WTC11 (cell line): ENCODE measurements around the gene SLX4. TPM values are rescaled to one million over a fixed set of nuclear protein-coding genes. Genes with fewer than 3 reads are reported as not detected.

Source experiments
- ATAC-seq: fragments of 200-7000 bp; cut with Tn5 transposase; 2 replicates; pipeline ENCODE4 v1.10.0; 2021; ENCODE audit warnings: mild to moderate bottlenecking, moderate library complexity
- CTCF ChIA-PET: fragments of 300-600 bp; sonication (Branson Sonifier 250); formaldehyde crosslinking; loops from one replicate; lab custom pipeline; 2021; ENCODE audit warnings: antibody characterized with exemption; lab: Charles Lee
- POLR2A ChIA-PET: fragments of 350-600 bp; sonication (Branson Sonifier 250); formaldehyde crosslinking; loops from one replicate; lab custom pipeline; 2021; ENCODE audit warnings: antibody characterized with exemption; lab: Charles Lee
- DNase-seq: peaks from one replicate; pipeline ENCODE4 v3.0.0; 2021; ENCODE audit warnings: low spot score
- H3K27ac Mint-ChIP-seq: 2 replicates; pipeline ENCODE4 v1.8.0; 2021; ENCODE audit warnings: mixed read lengths
- H3K27me3 Mint-ChIP-seq: 2 replicates; pipeline ENCODE4 v1.8.0; 2021; ENCODE audit warnings: low read depth, mild to moderate bottlenecking, moderate library complexity, mixed read lengths
- H3K36me3 Mint-ChIP-seq: 2 replicates; pipeline ENCODE4 v1.8.0; 2021; ENCODE audit warnings: mixed read lengths
- H3K4me1 Mint-ChIP-seq: 2 replicates; pipeline ENCODE4 v1.8.0; 2022; ENCODE audit warnings: mixed read lengths
- H3K4me3 Mint-ChIP-seq: 2 replicates; pipeline ENCODE4 v1.8.0; 2021; ENCODE audit warnings: mild to moderate bottlenecking, moderate library complexity, mixed read lengths
- H3K9me3 Mint-ChIP-seq: 2 replicates; pipeline ENCODE4 v1.8.0; 2021; ENCODE audit warnings: mixed read lengths
- AR ChIP-seq: fragments of 250-450 bp; sonication (Bioruptor Pico); IDR thresholded peaks from 2 replicates; pipeline ENCODE4 v1.9.0; 2021; ENCODE audit warnings: mild to moderate bottlenecking
- CBFB ChIP-seq: sonication (generic); formaldehyde crosslinking; IDR thresholded peaks from 2 replicates; pipeline ENCODE4 v1.8.1; 2022; ENCODE audit warnings: mild to moderate bottlenecking, low read depth, missing genetic modification reagents
- ELF4 ChIP-seq: sonication (generic); formaldehyde crosslinking; IDR thresholded peaks from 2 replicates; pipeline ENCODE4 v1.8.1; 2022; ENCODE audit warnings: low read depth, mild to moderate bottlenecking, moderate library complexity, missing genetic modification reagents
- ETV6 ChIP-seq: sonication (generic); formaldehyde crosslinking; IDR thresholded peaks from 2 replicates; pipeline ENCODE4 v1.8.1; 2022; ENCODE audit warnings: mild to moderate bottlenecking, missing genetic modification reagents
- FOXP4 ChIP-seq: sonication (generic); formaldehyde crosslinking; IDR thresholded peaks from 2 replicates; pipeline ENCODE4 v1.8.0; 2022; ENCODE audit warnings: mild to moderate bottlenecking, missing genetic modification reagents
- GTF2I ChIP-seq: fragments of 250-450 bp; sonication (Bioruptor Pico); conservative IDR thresholded peaks from 2 replicates; pipeline ENCODE4 v1.4.0; 2021; ENCODE audit warnings: mild to moderate bottlenecking
- JAZF1 ChIP-seq: fragments of 250-450 bp; sonication (Bioruptor Pico); IDR thresholded peaks from 2 replicates; pipeline ENCODE4 v1.9.0; 2021; ENCODE audit warnings: moderate library complexity, mild to moderate bottlenecking, inconsistent platforms
- MXD4 ChIP-seq: fragments of 250-450 bp; sonication (Bioruptor Pico); IDR thresholded peaks from 2 replicates; pipeline ENCODE4 v1.8.0; 2021; ENCODE audit warnings: mild to moderate bottlenecking, moderate library complexity, borderline replicate concordance
- RORB ChIP-seq: fragments of 250-450 bp; sonication (Bioruptor Pico); IDR thresholded peaks from 2 replicates; pipeline ENCODE4 v1.9.0; 2021; ENCODE audit warnings: mild to moderate bottlenecking
- SOX15 ChIP-seq: fragments of 250-450 bp; sonication (Bioruptor Pico); IDR thresholded peaks from 2 replicates; pipeline ENCODE4 v1.9.0; 2021; ENCODE audit warnings: mild to moderate bottlenecking
- SP1 ChIP-seq: sonication (generic); formaldehyde crosslinking; conservative IDR thresholded peaks from 2 replicates; pipeline ENCODE4 v1.8.1; 2022; ENCODE audit warnings: missing genetic modification reagents
- ZNF138 ChIP-seq: sonication (generic); formaldehyde crosslinking; conservative IDR thresholded peaks from 2 replicates; pipeline ENCODE4 v1.8.1; 2022; ENCODE audit warnings: mild to moderate bottlenecking, moderate library complexity, missing genetic modification reagents
- ZNF219 ChIP-seq: sonication (generic); formaldehyde crosslinking; IDR thresholded peaks from 2 replicates; pipeline ENCODE4 v1.8.0; 2023; ENCODE audit warnings: missing genetic modification reagents, mild to moderate bottlenecking, borderline replicate concordance
- ZNF263 ChIP-seq: sonication (generic); formaldehyde crosslinking; IDR thresholded peaks from 2 replicates; pipeline ENCODE4 v1.8.1; 2022; ENCODE audit warnings: low read depth, mild to moderate bottlenecking, moderate library complexity, missing genetic modification reagents
- ZNF423 ChIP-seq: fragments of 250-450 bp; sonication (Bioruptor Pico); IDR thresholded peaks from 2 replicates; pipeline ENCODE4 v2.1.2; 2022; ENCODE audit warnings: mild to moderate bottlenecking, moderate library complexity
- ZNF425 ChIP-seq: fragments of 250-450 bp; sonication (Bioruptor Pico); conservative IDR thresholded peaks from 2 replicates; pipeline ENCODE4 v1.9.0; 2021; ENCODE audit warnings: mild to moderate bottlenecking
- ZNF512 ChIP-seq: sonication (generic); formaldehyde crosslinking; IDR thresholded peaks from 2 replicates; pipeline ENCODE4 v1.8.1; 2022; ENCODE audit warnings: missing genetic modification reagents, borderline replicate concordance
- total RNA-seq: library from RNA; stranded (reverse); gene quantifications from 3 replicates; pipeline ENCODE4 v1.2.3, GENCODE V29; 2021
- TF ChIP-seq, protein P1 (sequence below): sonication (generic); formaldehyde crosslinking; conservative IDR thresholded peaks from 2 replicates; pipeline ENCODE4 v1.8.1; 2023; ENCODE audit warnings: mild to moderate bottlenecking, low read depth, missing genetic modification reagents, moderate library complexity
- TF ChIP-seq, protein P2 (sequence below): sonication (generic); formaldehyde crosslinking; IDR thresholded peaks from 2 replicates; pipeline ENCODE4 v1.8.1; 2023; ENCODE audit warnings: mild to moderate bottlenecking, missing genetic modification reagents

The SLX4 gene
- total RNA-seq, 1 experiment from 2014 or later, result 16.7 TPM

- TF ChIP-seq FOXP4 (no peak), ZNF219 (no peak), RORB (CRISPR knock-in tag) (no peak), AR (CRISPR knock-in tag) (no peak)
- TF ChIP-seq, protein P1, sequence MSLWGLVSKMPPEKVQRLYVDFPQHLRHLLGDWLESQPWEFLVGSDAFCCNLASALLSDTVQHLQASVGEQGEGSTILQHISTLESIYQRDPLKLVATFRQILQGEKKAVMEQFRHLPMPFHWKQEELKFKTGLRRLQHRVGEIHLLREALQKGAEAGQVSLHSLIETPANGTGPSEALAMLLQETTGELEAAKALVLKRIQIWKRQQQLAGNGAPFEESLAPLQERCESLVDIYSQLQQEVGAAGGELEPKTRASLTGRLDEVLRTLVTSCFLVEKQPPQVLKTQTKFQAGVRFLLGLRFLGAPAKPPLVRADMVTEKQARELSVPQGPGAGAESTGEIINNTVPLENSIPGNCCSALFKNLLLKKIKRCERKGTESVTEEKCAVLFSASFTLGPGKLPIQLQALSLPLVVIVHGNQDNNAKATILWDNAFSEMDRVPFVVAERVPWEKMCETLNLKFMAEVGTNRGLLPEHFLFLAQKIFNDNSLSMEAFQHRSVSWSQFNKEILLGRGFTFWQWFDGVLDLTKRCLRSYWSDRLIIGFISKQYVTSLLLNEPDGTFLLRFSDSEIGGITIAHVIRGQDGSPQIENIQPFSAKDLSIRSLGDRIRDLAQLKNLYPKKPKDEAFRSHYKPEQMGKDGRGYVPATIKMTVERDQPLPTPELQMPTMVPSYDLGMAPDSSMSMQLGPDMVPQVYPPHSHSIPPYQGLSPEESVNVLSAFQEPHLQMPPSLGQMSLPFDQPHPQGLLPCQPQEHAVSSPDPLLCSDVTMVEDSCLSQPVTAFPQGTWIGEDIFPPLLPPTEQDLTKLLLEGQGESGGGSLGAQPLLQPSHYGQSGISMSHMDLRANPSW (CRISPR knock-in tag), result no peak
These were observed 3.3 kb downstream of the SLX4 start (continued) for GRCh38 chr16:3608069-3608468.

- Mint-ChIP-seq H3K36me3 (peaks cover 22% of the 10 kb centered on the region), H3K4me3 (no peak overlapping the region), H3K27me3 (no peaks in the 10 kb centered on the region), H3K4me1 (peaks cover 14% of the 10 kb centered on the region), H3K9me3 (no peaks in the 10 kb centered on the region), H3K27ac (no peak overlapping the region)
- ChIA-PET CTCF (no interaction called here), POLR2A (no interaction called here)
- no peak for TF ChIP-seq ZNF263 (CRISPR knock-in tag)
- TF ChIP-seq SP1 (CRISPR knock-in tag), result no peak
- TF ChIP-seq JAZF1 (CRISPR knock-in tag), result no peak
- TF ChIP-seq CBFB, result no peak
- TF ChIP-seq ETV6, result no peak
- no peak for TF ChIP-seq ZNF423 (CRISPR knock-in tag)
- no peak for TF ChIP-seq SOX15 (CRISPR knock-in tag)
- TF ChIP-seq, protein P2, sequence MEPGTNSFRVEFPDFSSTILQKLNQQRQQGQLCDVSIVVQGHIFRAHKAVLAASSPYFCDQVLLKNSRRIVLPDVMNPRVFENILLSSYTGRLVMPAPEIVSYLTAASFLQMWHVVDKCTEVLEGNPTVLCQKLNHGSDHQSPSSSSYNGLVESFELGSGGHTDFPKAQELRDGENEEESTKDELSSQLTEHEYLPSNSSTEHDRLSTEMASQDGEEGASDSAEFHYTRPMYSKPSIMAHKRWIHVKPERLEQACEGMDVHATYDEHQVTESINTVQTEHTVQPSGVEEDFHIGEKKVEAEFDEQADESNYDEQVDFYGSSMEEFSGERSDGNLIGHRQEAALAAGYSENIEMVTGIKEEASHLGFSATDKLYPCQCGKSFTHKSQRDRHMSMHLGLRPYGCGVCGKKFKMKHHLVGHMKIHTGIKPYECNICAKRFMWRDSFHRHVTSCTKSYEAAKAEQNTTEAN (CRISPR knock-in tag), result no peak
- no peak for TF ChIP-seq ELF4 (CRISPR knock-in tag)
- no peak for TF ChIP-seq GTF2I
- TF ChIP-seq ZNF512 (CRISPR knock-in tag), result no peak
- TF ChIP-seq MXD4 (CRISPR knock-in tag), result no peak
- TF ChIP-seq ZNF138, result no peak
- no peak for TF ChIP-seq ZNF425
- DNase-seq (no peak), ATAC-seq (no peak)
These were observed 3.8 kb downstream of the SLX4 start for GRCh38 chr16:3607634-3608033.
